B cell (primary cell): ENCODE measurements around the gene IGF1R. TPM values are rescaled to one million over a fixed set of nuclear protein-coding genes. Genes with fewer than 3 reads are reported as not detected.

Experiments
- ATAC-seq: fragments of 200-7000 bp; cut with Tn5 transposase; one replicate; pipeline ENCODE4 v1.10.0; 2021; ENCODE audit warnings: low read depth, mild to moderate bottlenecking, moderate number of reproducible peaks, moderate library complexity
- CTCF ChIA-PET: fragments of 350-600 bp; sonication (Branson Sonifier 250); formaldehyde crosslinking; loops from one replicate; lab custom pipeline; 2021; ENCODE audit warnings: antibody characterized with exemption, inconsistent platforms; lab: Charles Lee
- POLR2A ChIA-PET: fragments of 350-600 bp; sonication (Branson Sonifier 250); formaldehyde crosslinking; loops from one replicate; lab custom pipeline; 2021; ENCODE audit warnings: antibody characterized with exemption; lab: Charles Lee
- DNase-seq: peaks from one replicate; pipeline ENCODE4 v3.0.0; 2013
- H2AFZ ChIP-seq: 2 replicates; pipeline ENCODE4 v1.6.1; 2012; ENCODE audit warnings: mild to moderate bottlenecking, low read depth, low read length; ENCODE audit not compliant: insufficient read depth, poor library complexity, severe bottlenecking
- H3K27ac ChIP-seq, 2 donors: 1 replicate in 1 of 2; 2 replicates in 1 of 2; pipeline ENCODE4 v1.5.1; 2012 to 2013; ENCODE audit warnings: low read length in 2 of 2, mild to moderate bottlenecking in 2 of 2, moderate library complexity in 1 of 2
- H3K27me3 ChIP-seq, 4 experiments: fragments of 200-600 bp in 1 of 4; sonication (generic) in 1 of 4; replicated peaks in 1 of 4; 1 replicate in 2 of 4; 2 replicates in 2 of 4; pipeline versions ENCODE4 v1.6.1 to v1.7.0; 2013 to 2016; ENCODE audit warnings: low read length in 3 of 4, mild to moderate bottlenecking in 2 of 4, mixed read lengths in 1 of 4, moderate library complexity in 1 of 4; ENCODE audit not compliant: insufficient read depth in 4 of 4, control insufficient read depth in 3 of 4; ENCODE audit errors: control extremely low read depth in 1 of 4
- H3K36me3 ChIP-seq, 2 experiments: replicated peaks in 1 of 2; 1 replicate in 1 of 2; 2 replicates in 1 of 2; pipeline versions ENCODE4 v1.6.1 to v1.7.1; 2013; ENCODE audit warnings: low read length in 1 of 2; ENCODE audit not compliant: insufficient read depth in 2 of 2, control insufficient read depth in 1 of 2; ENCODE audit errors: control extremely low read depth in 1 of 2, extremely low read depth in 1 of 2
- H3K4me1 ChIP-seq, 2 donors: fragments of 200-600 bp in 1 of 2; sonication (generic) in 1 of 2; 1 replicate in 1 of 2; 2 replicates in 1 of 2; pipeline versions ENCODE4 v1.5.1 to v1.6.1; 2013 to 2017; ENCODE audit warnings: low read length in 2 of 2; ENCODE audit not compliant: control insufficient read depth in 2 of 2, insufficient read depth in 2 of 2
- H3K4me2 ChIP-seq: replicated peaks from 2 replicates; pipeline ENCODE3; 2012; ENCODE audit warnings: mild to moderate bottlenecking, low read depth, low read length; ENCODE audit not compliant: poor library complexity, severe bottlenecking
- H3K4me3 ChIP-seq, 5 experiments: fragments of 200-600 bp in 1 of 5; sonication (generic) in 1 of 5; 1 replicate in 3 of 5; 2 replicates in 2 of 5; pipeline versions ENCODE4 v1.5.1 to v1.7.0; 2011 to 2016; ENCODE audit warnings: low read length in 4 of 5, mild to moderate bottlenecking in 4 of 5, low read depth in 2 of 5, control low read depth in 1 of 5, moderate library complexity in 1 of 5; ENCODE audit not compliant: insufficient read depth in 1 of 5; ENCODE audit errors: control extremely low read depth in 1 of 5, extremely low read depth in 1 of 5
- H3K79me2 ChIP-seq: fragments of 200-600 bp; sonication (generic); one replicate; pipeline ENCODE4 v1.6.0; 2016; ENCODE audit warnings: low read length; ENCODE audit not compliant: control insufficient read depth, insufficient read depth
- H3K9ac ChIP-seq: fragments of 200-600 bp; sonication (generic); 2 replicates; pipeline ENCODE4 v1.6.1; 2017; ENCODE audit warnings: mild to moderate bottlenecking, low read length, moderate library complexity
- H3K9me3 ChIP-seq, 3 donors: one replicate each; pipeline versions ENCODE4 v1.6.1 to v1.7.1; 2013; ENCODE audit warnings: low read length in 2 of 3; ENCODE audit not compliant: control insufficient read depth in 2 of 3, insufficient read depth in 1 of 3; ENCODE audit errors: control extremely low read depth in 1 of 3
- H4K20me1 ChIP-seq: 2 replicates; pipeline ENCODE4 v1.6.0; 2012; ENCODE audit warnings: mild to moderate bottlenecking, low read length; ENCODE audit not compliant: insufficient read depth, control insufficient read depth, poor library complexity, severe bottlenecking
- H3K27ac Mint-ChIP-seq: one replicate; pipeline ENCODE4 v1.8.0; 2021; ENCODE audit warnings: mixed read lengths
- H3K27me3 Mint-ChIP-seq: one replicate; pipeline ENCODE4 v1.8.0; 2021; ENCODE audit warnings: mixed read lengths
- H3K4me1 Mint-ChIP-seq: one replicate; pipeline ENCODE4 v1.8.0; 2021; ENCODE audit warnings: mixed read lengths
- H3K4me3 Mint-ChIP-seq: one replicate; pipeline ENCODE4 v1.8.0; 2021; ENCODE audit warnings: mixed read lengths
- H3K9me3 Mint-ChIP-seq: one replicate; pipeline ENCODE4 v1.8.0; 2022; ENCODE audit warnings: mixed read lengths; ENCODE audit not compliant: insufficient read depth
- EZH2 ChIP-seq: IDR thresholded peaks from 2 replicates; pipeline ENCODE4 v1.6.1; 2012; ENCODE audit warnings: borderline replicate concordance, low read depth, mild to moderate bottlenecking, moderate library complexity, low read length; ENCODE audit not compliant: insufficient read depth, poor library complexity, severe bottlenecking
- WGBS: methylation state at CpG from one replicate; pipeline ENCODE4 v1.1.5; 2013; ENCODE audit warnings: missing lambda C conversion rate; ENCODE audit not compliant: insufficient coverage; 5-methylcytosine and 5-hydroxymethylcytosine counted together
- intact Hi-C: fragments of 100-400 bp; cut with micrococcal nuclease; formaldehyde crosslinking; loops from one replicate; pipeline ENCODE4 v1.10.0; 2022
- polyA plus RNA-seq: library from polyadenylated mRNA; depleted of rRNA; stranded (reverse); fragments of >200 nt; gene quantifications from 2 replicates; pipeline ENCODE4 v1.2.3, GENCODE V29; 2012
- total RNA-seq, 2 donors: library from RNA; stranded (reverse); fragments of 120-200 nt in 1 of 2; gene quantifications; 1 replicate in 1 of 2; 2 replicates in 1 of 2; pipeline versions ENCODE4 v1.2.3 to v1.2.4, GENCODE V29; 2013 to 2022
- TF ChIP-seq, protein P1 (sequence below): fragments of 200-600 bp; IDR thresholded peaks from one replicate; pipeline ENCODE4 v1.8.0; 2022; ENCODE audit warnings: antibody characterized with exemption, mild to moderate bottlenecking

The IGF1R gene
- total and polyA plus RNA-seq, 2 donors (not counting 1 experiment from before 2014, with no cell fraction given), result 5.4 to 23.1 TPM

DNA sequence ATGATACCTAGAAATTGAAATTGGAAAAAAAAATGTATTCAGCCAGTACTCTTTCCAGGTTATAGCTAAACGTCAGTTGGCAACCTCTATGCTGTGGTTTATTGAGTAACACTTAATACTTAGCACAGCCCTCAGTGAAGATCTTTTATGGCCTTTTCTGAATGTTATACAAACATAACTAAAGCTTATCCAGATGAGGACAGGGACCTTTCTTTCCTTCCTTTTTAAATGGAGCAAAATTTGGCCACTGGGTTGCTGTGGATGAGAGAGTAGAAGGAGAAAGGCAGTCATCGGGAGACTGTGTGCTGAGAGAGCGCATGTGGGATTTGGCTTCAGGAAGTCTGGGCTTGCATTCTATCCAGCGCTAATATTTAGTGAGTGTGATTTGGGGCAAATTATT, 36.1 kb downstream of the IGF1R start:
- ChIA-PET POLR2A (no interaction called here), CTCF (no interaction called here)
- Histone ChIP-seq H3K27ac (no peak overlapping the region), H2AFZ (no peak overlapping the region), H3K4me3 (no peak overlapping the region), H3K79me2 (peaks cover 12% of the 10 kb centered on the region), H3K9me3 (no peaks in the 10 kb centered on the region), H3K9ac (no peak overlapping the region), H4K20me1 (no peaks in the 10 kb centered on the region), H3K36me3 (no peaks in the 10 kb centered on the region), H3K27me3 (no peaks in the 10 kb centered on the region), H3K4me1 (no peaks in the 10 kb centered on the region), H3K4me2 (no peak overlapping the region)
- DNase-seq (no peak), ATAC-seq (no peak)
- Mint-ChIP-seq H3K27ac (no peak overlapping the region), H3K4me1 (peaks cover 8% of the 10 kb centered on the region), H3K9me3 (no peaks in the 10 kb centered on the region), H3K4me3 (no peak overlapping the region), H3K27me3 (peaks cover 5% of the 10 kb centered on the region)
- intact Hi-C loops, result no loop called here
- TF ChIP-seq EZH2, result no peak
- TF ChIP-seq, protein P1, sequence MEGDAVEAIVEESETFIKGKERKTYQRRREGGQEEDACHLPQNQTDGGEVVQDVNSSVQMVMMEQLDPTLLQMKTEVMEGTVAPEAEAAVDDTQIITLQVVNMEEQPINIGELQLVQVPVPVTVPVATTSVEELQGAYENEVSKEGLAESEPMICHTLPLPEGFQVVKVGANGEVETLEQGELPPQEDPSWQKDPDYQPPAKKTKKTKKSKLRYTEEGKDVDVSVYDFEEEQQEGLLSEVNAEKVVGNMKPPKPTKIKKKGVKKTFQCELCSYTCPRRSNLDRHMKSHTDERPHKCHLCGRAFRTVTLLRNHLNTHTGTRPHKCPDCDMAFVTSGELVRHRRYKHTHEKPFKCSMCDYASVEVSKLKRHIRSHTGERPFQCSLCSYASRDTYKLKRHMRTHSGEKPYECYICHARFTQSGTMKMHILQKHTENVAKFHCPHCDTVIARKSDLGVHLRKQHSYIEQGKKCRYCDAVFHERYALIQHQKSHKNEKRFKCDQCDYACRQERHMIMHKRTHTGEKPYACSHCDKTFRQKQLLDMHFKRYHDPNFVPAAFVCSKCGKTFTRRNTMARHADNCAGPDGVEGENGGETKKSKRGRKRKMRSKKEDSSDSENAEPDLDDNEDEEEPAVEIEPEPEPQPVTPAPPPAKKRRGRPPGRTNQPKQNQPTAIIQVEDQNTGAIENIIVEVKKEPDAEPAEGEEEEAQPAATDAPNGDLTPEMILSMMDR, result no peak
- WGBS, result 88% methylated on average over 3 of the region's 4 CpGs

DNA sequence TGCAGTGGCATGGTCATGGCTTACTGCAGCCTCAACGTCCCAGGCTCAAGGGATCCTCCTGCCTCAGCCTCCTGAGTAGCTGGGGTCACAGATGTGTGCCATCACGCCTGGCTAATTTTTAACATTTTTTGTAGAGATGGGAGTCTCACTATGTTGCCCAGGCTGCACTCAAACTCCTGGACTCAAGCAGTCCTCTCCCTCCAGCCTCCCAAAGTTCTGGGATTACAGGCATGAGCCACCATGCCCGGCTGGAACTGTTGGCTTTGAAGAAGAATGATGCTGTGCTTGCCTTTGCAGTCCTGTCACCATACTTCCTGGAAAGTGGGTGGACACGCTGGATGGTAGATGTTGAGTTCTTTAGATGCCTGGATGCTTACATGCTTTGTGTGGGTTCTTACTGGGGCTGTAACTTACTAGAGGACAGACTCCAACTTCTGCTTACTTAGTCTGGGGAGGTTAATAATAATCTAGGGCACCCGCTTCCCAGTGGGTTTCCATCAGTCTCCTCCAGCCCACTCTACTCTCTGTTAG, 36.7 kb downstream of the IGF1R start:
- intact Hi-C loops, result no loop called here
- POLR2A ChIA-PET, result no interaction called here
- H3K4me3 Mint-ChIP-seq, result no peak overlapping the region

More for the DNA sequence above, 36.7 kb downstream of the IGF1R start:
- ATAC-seq, result no peak
- 81% methylated on average over 3 of the region's 5 CpGs for WGBS
- Mint-ChIP-seq H3K27ac (no peak overlapping the region), H3K9me3 (no peaks in the 10 kb centered on the region), H3K4me1 (peaks cover 8% of the 10 kb centered on the region), H3K27me3 (peaks cover 5% of the 10 kb centered on the region)
- Histone ChIP-seq H3K9me3 (no peaks in the 10 kb centered on the region), H3K27me3 (no peaks in the 10 kb centered on the region), H3K4me2 (no peak overlapping the region), H2AFZ (no peak overlapping the region), H3K4me1 (no peaks in the 10 kb centered on the region), H3K79me2 (peaks cover 12% of the 10 kb centered on the region), H3K9ac (no peak overlapping the region), H3K4me3 (no peak overlapping the region), H3K36me3 (no peaks in the 10 kb centered on the region), H4K20me1 (no peaks in the 10 kb centered on the region), H3K27ac (no peak overlapping the region)
- TF ChIP-seq, protein P1, result no peak
- no peak for TF ChIP-seq EZH2
- CTCF ChIA-PET, result no interaction called here
- no peak for DNase-seq
